HEK293T (cell line): ENCODE results near the gene XRCC1.

Experiments used
- BHLHE40 ChIP-seq: fragments of 450-650 bp; IDR thresholded peaks from 2 replicates; pipeline ENCODE4 v1.6.1; 2016; ENCODE audit warnings: mild to moderate bottlenecking, moderate library complexity, borderline replicate concordance
- ELF4 ChIP-seq: fragments of 450-650 bp; IDR thresholded peaks from 2 replicates; pipeline ENCODE4 v1.6.1; 2017; ENCODE audit warnings: antibody characterized with exemption
- FOXM1 ChIP-seq: fragments of 450-650 bp; IDR thresholded peaks from 2 replicates; pipeline ENCODE4 v1.6.1; 2017; ENCODE audit warnings: mild to moderate bottlenecking, borderline replicate concordance
- HDGF ChIP-seq: fragments of 450-650 bp; IDR thresholded peaks from 2 replicates; pipeline ENCODE4 v1.6.1; 2017; ENCODE audit warnings: antibody characterized with exemption, borderline replicate concordance
- L3MBTL2 ChIP-seq: fragments of 450-650 bp; conservative IDR thresholded peaks from 2 replicates; pipeline ENCODE4 v1.6.1; 2016; ENCODE audit warnings: mild to moderate bottlenecking
- SP1 ChIP-seq: fragments of 450-650 bp; IDR thresholded peaks from 2 replicates; pipeline ENCODE4 v1.6.1; 2017
- TF ChIP-seq, protein P1 (sequence below): fragments of 450-650 bp; IDR thresholded peaks from 2 replicates; pipeline ENCODE4 v1.6.1; 2016

DNA sequence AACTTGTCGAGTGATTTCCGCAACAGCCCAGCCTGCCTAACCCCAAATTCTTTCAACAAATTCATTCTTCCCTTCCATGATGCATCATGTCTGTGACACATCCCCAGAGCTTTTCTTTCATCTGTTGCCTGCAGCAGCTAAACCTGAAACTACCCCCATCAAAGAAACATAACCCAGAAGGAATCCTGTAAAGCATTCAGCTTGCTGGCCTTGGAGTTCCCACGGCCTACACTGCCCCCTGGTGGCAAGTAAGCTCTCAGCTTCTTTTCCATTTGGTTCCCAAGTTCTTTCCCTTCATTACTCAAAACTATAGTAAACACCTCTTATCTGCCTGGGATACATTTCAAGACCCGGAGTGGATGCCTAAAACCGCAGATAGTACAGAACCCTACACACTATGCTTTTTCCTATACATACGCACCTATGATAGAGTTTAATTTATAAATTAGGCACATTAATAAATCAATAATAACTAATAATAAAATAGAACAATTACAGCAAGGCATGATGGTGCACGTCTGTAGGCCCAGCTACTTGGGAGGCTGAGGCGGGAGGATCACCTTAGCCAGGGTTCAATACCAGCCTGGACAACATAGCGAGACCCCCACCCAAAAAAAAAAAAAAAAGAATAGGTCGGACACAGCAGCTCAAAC, 55.8 kb downstream of the XRCC1 start:
- TF ChIP-seq BHLHE40, result no peak
- no peak for TF ChIP-seq SP1
- TF ChIP-seq FOXM1, result no peak
- TF ChIP-seq HDGF, result no peak
- TF ChIP-seq, protein P1, sequence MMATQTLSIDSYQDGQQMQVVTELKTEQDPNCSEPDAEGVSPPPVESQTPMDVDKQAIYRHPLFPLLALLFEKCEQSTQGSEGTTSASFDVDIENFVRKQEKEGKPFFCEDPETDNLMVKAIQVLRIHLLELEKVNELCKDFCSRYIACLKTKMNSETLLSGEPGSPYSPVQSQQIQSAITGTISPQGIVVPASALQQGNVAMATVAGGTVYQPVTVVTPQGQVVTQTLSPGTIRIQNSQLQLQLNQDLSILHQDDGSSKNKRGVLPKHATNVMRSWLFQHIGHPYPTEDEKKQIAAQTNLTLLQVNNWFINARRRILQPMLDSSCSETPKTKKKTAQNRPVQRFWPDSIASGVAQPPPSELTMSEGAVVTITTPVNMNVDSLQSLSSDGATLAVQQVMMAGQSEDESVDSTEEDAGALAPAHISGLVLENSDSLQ, result no peak
- TF ChIP-seq L3MBTL2, result no peak
- TF ChIP-seq ELF4, result no peak
